Measurements from ENCODE around the gene OVOL2. TPM values are rescaled to one million over a fixed set of nuclear protein-coding genes. Genes with fewer than 3 reads are reported as not detected.

The OVOL2 gene
- total RNA-seq, 1 donor from 2014 or later = 3.1 TPM

DNA sequence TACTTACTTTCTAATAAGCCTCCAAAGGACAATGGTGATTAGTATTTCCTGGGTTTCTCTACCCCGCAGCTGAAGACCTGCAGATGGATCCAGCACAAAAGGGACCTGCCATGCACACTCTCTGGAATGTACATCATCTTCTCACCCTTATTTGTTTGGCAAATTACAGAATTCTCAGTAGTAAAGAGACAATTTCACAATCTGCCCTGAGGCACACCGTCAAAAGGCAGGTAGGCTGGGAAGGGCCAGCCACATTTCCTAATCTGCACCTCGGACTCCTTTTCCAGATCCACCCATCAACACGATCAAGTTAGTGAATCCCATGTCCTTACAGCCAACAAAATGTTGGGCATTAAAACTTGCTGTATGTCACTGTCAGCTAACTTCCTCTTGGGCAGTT lies 4.9 kb downstream of the OVOL2 start:
- no peak for DNase-seq (ENCODE audit: low read depth)
- H3K27me3 ChIP-seq (ENCODE audit: control insufficient read depth, insufficient read depth, low read length) = peaks cover 36% of the 10 kb centered on the region
- TF ChIP-seq, protein P1, sequence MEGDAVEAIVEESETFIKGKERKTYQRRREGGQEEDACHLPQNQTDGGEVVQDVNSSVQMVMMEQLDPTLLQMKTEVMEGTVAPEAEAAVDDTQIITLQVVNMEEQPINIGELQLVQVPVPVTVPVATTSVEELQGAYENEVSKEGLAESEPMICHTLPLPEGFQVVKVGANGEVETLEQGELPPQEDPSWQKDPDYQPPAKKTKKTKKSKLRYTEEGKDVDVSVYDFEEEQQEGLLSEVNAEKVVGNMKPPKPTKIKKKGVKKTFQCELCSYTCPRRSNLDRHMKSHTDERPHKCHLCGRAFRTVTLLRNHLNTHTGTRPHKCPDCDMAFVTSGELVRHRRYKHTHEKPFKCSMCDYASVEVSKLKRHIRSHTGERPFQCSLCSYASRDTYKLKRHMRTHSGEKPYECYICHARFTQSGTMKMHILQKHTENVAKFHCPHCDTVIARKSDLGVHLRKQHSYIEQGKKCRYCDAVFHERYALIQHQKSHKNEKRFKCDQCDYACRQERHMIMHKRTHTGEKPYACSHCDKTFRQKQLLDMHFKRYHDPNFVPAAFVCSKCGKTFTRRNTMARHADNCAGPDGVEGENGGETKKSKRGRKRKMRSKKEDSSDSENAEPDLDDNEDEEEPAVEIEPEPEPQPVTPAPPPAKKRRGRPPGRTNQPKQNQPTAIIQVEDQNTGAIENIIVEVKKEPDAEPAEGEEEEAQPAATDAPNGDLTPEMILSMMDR (IDR thresholded peaks at IDR 0.05; ENCODE audit: insufficient read depth, low read length, poor library complexity, severe bottlenecking) = no peak
- H3K36me3 ChIP-seq (ENCODE audit: control insufficient read depth, insufficient read depth, low read length) = no peaks in the 10 kb centered on the region
- H3K4me3 ChIP-seq (ENCODE audit: low read depth, low read length) = no peak overlapping the region

DNA sequence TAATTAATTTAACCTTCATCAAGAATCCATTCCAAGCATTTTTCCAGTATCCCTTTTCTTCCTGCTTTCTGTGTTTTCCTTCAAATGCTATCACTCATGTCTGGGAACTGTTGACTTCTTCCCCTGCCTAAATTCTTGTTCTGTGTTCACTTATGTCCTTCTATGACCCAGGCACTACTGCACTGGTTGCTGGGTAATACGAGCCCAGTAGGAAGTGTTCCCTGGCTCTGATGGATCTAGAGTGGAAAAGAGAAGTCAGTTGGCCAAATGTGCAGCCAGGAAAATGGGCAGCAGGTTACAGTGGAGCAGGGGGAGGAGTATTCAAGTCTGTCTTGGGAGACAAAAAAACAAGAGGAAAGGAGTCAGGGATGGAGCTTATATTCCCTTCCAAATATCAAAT lies 7.1 kb downstream of the OVOL2 start:
- Histone ChIP-seq H3K36me3 (ENCODE audit: control insufficient read depth, insufficient read depth, low read length) (no peaks in the 10 kb centered on the region), H3K4me3 (ENCODE audit: low read depth, low read length) (no peak overlapping the region), H3K27me3 (ENCODE audit: control insufficient read depth, insufficient read depth, low read length) (peaks cover 14% of the 10 kb centered on the region)
- DNase-seq (ENCODE audit: low read depth) = no peak
- TF ChIP-seq, protein P1 (IDR thresholded peaks at IDR 0.05; ENCODE audit: insufficient read depth, low read length, poor library complexity, severe bottlenecking) = no peak

DNA sequence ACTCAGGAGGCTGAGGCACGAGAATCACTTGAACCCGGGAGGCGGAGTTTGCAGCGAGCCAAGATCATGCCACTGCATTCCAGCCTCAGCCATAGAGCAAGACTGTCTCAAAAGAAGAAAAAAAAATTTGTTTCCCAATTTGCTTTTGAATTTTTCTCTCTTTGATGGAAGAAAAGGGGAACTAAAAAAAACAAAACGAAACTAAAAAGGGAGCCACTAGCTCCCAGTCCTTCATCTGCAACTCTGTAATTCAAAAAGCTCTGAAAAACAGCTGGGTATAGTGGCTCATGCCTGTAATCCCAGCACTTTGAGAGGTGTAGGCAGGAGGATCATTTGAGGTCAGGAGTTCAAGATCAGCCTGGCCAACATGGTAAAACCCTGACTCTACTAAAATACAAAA lies 9.5 kb downstream of the OVOL2 start:
- Histone ChIP-seq H3K27me3 (ENCODE audit: control insufficient read depth, insufficient read depth, low read length) (peaks cover 6% of the 10 kb centered on the region), H3K36me3 (ENCODE audit: control insufficient read depth, insufficient read depth, low read length) (no peaks in the 10 kb centered on the region), H3K4me3 (ENCODE audit: low read depth, low read length) (no peak overlapping the region)
- TF ChIP-seq, protein P1 (IDR thresholded peaks at IDR 0.05; ENCODE audit: insufficient read depth, low read length, poor library complexity, severe bottlenecking) = no peak
- DNase-seq (ENCODE audit: low read depth) = no peak

DNA sequence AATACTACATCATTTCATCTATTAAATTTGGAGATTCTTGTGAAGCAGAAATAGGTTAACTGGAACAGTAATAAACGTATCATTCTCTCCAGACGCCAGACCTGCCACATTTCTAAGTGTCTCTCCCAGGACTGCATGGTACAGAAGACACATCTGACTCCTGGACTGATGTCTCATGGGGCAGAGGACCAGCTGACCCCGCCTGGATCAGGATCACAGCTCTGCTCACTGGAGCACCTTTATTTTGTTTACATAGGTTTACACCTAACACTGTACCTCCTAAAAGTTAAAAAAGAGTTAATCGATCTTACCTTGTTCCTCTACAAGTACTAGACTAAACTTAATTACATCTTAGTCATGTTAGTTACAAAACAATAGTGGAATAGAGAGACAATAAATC lies 11.2 kb downstream of the OVOL2 start:
- Histone ChIP-seq H3K4me3 (ENCODE audit: low read depth, low read length) (no peak overlapping the region), H3K27me3 (ENCODE audit: control insufficient read depth, insufficient read depth, low read length) (peaks cover 6% of the 10 kb centered on the region), H3K36me3 (ENCODE audit: control insufficient read depth, insufficient read depth, low read length) (no peaks in the 10 kb centered on the region)
- TF ChIP-seq, protein P1 (IDR thresholded peaks at IDR 0.05; ENCODE audit: insufficient read depth, low read length, poor library complexity, severe bottlenecking) = no peak
- no peak for DNase-seq (ENCODE audit: low read depth)

DNA sequence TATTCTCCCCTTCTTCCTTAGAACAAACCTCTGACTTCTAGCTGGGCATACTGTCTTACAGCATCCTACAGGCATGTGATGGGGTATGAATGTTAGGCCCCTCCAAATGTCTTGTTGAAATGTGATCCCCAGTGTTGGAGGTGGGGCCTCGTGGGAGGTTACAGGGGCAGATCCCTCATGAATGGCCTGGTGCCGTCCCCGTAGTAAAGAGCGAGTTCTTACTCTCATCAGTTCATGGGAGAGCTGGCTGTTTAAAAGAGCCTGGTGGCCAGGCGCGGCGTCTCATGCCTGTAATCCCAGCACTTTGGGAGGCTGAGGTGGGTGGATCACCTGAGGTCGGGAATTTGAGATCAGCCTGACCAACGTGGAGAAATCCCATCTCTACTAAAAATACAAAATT lies 15.5 kb downstream of the OVOL2 start:
- TF ChIP-seq, protein P1 (IDR thresholded peaks at IDR 0.05; ENCODE audit: insufficient read depth, low read length, poor library complexity, severe bottlenecking) = no peak
- DNase-seq (ENCODE audit: low read depth) = no peak
- Histone ChIP-seq H3K27me3 (ENCODE audit: control insufficient read depth, insufficient read depth, low read length) (peaks cover 4% of the 10 kb centered on the region), H3K36me3 (ENCODE audit: control insufficient read depth, insufficient read depth, low read length) (no peaks in the 10 kb centered on the region), H3K4me3 (ENCODE audit: low read depth, low read length) (no peak overlapping the region)

DNA sequence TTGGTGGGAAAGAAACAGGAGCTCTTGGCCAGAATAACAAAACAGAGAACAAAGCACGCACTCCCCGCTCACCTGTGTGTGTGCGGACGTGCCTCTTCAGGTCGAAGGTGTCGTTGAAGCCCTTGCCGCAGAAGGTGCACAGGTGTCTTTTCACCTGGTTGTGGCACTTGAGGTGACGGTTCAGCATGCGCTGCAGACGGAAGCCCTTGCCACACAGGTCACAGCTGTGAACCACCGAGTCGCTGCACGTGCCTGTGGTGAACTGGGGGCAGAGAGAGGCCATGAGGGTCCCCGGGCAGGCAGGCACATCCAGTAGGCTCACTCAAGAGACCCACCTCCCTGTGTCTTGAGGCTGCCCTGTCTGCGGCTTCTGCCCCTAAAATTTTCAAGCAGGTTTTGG lies 16.3 kb downstream of the OVOL2 start:
- TF ChIP-seq, protein P1 (IDR thresholded peaks at IDR 0.05; ENCODE audit: insufficient read depth, low read length, poor library complexity, severe bottlenecking) = no peak
- no peak for DNase-seq (ENCODE audit: low read depth)
- no peaks in the 10 kb centered on the region for H3K36me3 ChIP-seq (ENCODE audit: control insufficient read depth, insufficient read depth, low read length)
- peaks cover 4% of the 10 kb centered on the region for H3K27me3 ChIP-seq (ENCODE audit: control insufficient read depth, insufficient read depth, low read length)
- no peak overlapping the region for H3K4me3 ChIP-seq (ENCODE audit: low read depth, low read length)
